Smooth muscle cell (in vitro differentiated cells): ENCODE measurements around the gene MYT1. TPM values are rescaled to one million over a fixed set of nuclear protein-coding genes. Genes with fewer than 3 reads are reported as not detected.
"Not testable (repeated sequence)": the region's sequence is repeated elsewhere in the genome, so short reads cannot be mapped to it uniquely, and the experiment has no call there.

Experiments used
- DNase-seq: peaks from one replicate; lab custom pipeline; 2025; ENCODE audit not compliant: unreplicated experiment; lab: John Stamatoyannopoulos, UW
- H2AFZ ChIP-seq: fragments of 200-600 bp; sonication (generic); 2 replicates; pipeline ENCODE4 v1.6.0; 2016; ENCODE audit warnings: antibody characterized with exemption, low read depth, mild to moderate bottlenecking
- H3F3A ChIP-seq: fragments of 200-600 bp; sonication (generic); 2 replicates; pipeline ENCODE4 v1.6.0; 2017; ENCODE audit warnings: antibody characterized with exemption, low read depth
- H3K27ac ChIP-seq: fragments of 200-600 bp; sonication (generic); 2 replicates; pipeline ENCODE4 v1.5.1; 2016; ENCODE audit warnings: low read depth, mild to moderate bottlenecking
- H3K27me3 ChIP-seq: fragments of 200-600 bp; sonication (generic); 2 replicates; pipeline ENCODE4 v1.6.1; 2016; ENCODE audit warnings: low read depth, mild to moderate bottlenecking
- H3K36me3 ChIP-seq: fragments of 200-600 bp; sonication (generic); 2 replicates; pipeline ENCODE4 v1.5.1; 2016; ENCODE audit warnings: low read depth
- H3K4me1 ChIP-seq: fragments of 200-600 bp; sonication (generic); 2 replicates; pipeline ENCODE4 v1.5.1; 2016; ENCODE audit warnings: low read depth
- H3K4me2 ChIP-seq: fragments of 200-600 bp; sonication (generic); 2 replicates; pipeline ENCODE4 v1.6.0; 2016; ENCODE audit warnings: mild to moderate bottlenecking
- H3K4me3 ChIP-seq: fragments of 200-600 bp; sonication (generic); 2 replicates; pipeline ENCODE4 v1.5.1; 2016; ENCODE audit warnings: mild to moderate bottlenecking
- H3K79me2 ChIP-seq: fragments of 200-600 bp; sonication (generic); 2 replicates; pipeline ENCODE4 v1.6.0; 2016; ENCODE audit warnings: low read depth, mild to moderate bottlenecking
- H3K9ac ChIP-seq: fragments of 200-600 bp; sonication (generic); 2 replicates; pipeline ENCODE4 v1.6.0; 2016; ENCODE audit warnings: low read depth
- H3K9me3 ChIP-seq: fragments of 200-600 bp; sonication (generic); replicated peaks from 2 replicates; pipeline ENCODE4 v1.5.1; 2016; ENCODE audit warnings: low read depth
- H4K20me1 ChIP-seq: fragments of 200-600 bp; sonication (generic); 2 replicates; pipeline ENCODE4 v1.6.0; 2016; ENCODE audit warnings: low read depth
- WGBS: methylation state at CpG from one replicate; pipeline ENCODE4 v1.1.7; 2016; ENCODE audit warnings: low lambda C conversion rate; 5-methylcytosine and 5-hydroxymethylcytosine counted together
- polyA plus RNA-seq: library from polyadenylated mRNA; unstranded; fragments of >200 nt; fragmentation: Nextera tagmentation; extraction: Ambion mirVana; gene quantifications from 2 replicates; pipeline ENCODE4 v1.2.1, GENCODE V29; 2016
- total RNA-seq: library from RNA; depleted of rRNA; stranded (reverse); fragments of >200 nt; gene quantifications from 2 replicates; pipeline ENCODE4 v1.2.3, GENCODE V29; 2014
- TF ChIP-seq, protein P1 (sequence below): fragments of 200-600 bp; sonication (generic); IDR thresholded peaks from 2 replicates; pipeline ENCODE4 v1.5.1; 2017; ENCODE audit warnings: borderline replicate concordance, mild to moderate bottlenecking, antibody characterized with exemption; ENCODE audit not compliant: insufficient read depth, poor library complexity, severe bottlenecking

The MYT1 gene
- total and polyA plus RNA-seq, 2 experiments from 2014 or later, result 0.09 TPM; not detected in 1

GRCh38 chr20:64121586-64121985, 42.7 kb upstream of the MYT1 start:
- H2AFZ ChIP-seq, result no peak overlapping the region
- H4K20me1 ChIP-seq, result no peaks in the 10 kb centered on the region
- no peak overlapping the region for H3K9ac ChIP-seq
- no peak overlapping the region for H3K4me2 ChIP-seq
- no peaks in the 10 kb centered on the region for H3K79me2 ChIP-seq
- H3K4me1 ChIP-seq, result no peaks in the 10 kb centered on the region
- H3K9me3 ChIP-seq, result no peaks in the 10 kb centered on the region
- 88% methylated on average over 12 of the region's 12 CpGs for WGBS
- H3K27me3 ChIP-seq, result peaks cover 30% of the 10 kb centered on the region
- no peak overlapping the region for H3K4me3 ChIP-seq
- no peak for DNase-seq
- TF ChIP-seq, protein P1, sequence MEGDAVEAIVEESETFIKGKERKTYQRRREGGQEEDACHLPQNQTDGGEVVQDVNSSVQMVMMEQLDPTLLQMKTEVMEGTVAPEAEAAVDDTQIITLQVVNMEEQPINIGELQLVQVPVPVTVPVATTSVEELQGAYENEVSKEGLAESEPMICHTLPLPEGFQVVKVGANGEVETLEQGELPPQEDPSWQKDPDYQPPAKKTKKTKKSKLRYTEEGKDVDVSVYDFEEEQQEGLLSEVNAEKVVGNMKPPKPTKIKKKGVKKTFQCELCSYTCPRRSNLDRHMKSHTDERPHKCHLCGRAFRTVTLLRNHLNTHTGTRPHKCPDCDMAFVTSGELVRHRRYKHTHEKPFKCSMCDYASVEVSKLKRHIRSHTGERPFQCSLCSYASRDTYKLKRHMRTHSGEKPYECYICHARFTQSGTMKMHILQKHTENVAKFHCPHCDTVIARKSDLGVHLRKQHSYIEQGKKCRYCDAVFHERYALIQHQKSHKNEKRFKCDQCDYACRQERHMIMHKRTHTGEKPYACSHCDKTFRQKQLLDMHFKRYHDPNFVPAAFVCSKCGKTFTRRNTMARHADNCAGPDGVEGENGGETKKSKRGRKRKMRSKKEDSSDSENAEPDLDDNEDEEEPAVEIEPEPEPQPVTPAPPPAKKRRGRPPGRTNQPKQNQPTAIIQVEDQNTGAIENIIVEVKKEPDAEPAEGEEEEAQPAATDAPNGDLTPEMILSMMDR, result no peak
- no peak overlapping the region for H3K27ac ChIP-seq
- H3K36me3 ChIP-seq, result no peaks in the 10 kb centered on the region
- H3F3A ChIP-seq, result no peaks in the 10 kb centered on the region

- H3K4me1 ChIP-seq, H3K9me3 ChIP-seq, H3K36me3 ChIP-seq, DNase-seq, H2AFZ ChIP-seq, H3K27ac ChIP-seq, H3K4me2 ChIP-seq, H3F3A ChIP-seq, H4K20me1 ChIP-seq, H3K9ac ChIP-seq, H3K79me2 ChIP-seq, H3K4me3 ChIP-seq: not testable (repeated sequence)
- peaks cover 30% of the 10 kb centered on the region for H3K27me3 ChIP-seq
- WGBS, result 87% methylated on average over 11 of the region's 11 CpGs
These were observed 41.3 kb upstream of the MYT1 start for GRCh38 chr20:64122927-64123326.

- not testable (repeated sequence) for H4K20me1 ChIP-seq, H3K9ac ChIP-seq, H3K79me2 ChIP-seq, H3K4me1 ChIP-seq, H3K9me3 ChIP-seq, H3K4me2 ChIP-seq, H3K4me3 ChIP-seq, H3K36me3 ChIP-seq, DNase-seq, H3K27ac ChIP-seq, H2AFZ ChIP-seq, H3F3A ChIP-seq
- WGBS, result 93% methylated on average over 11 of the region's 11 CpGs
- peaks cover 33% of the 10 kb centered on the region for H3K27me3 ChIP-seq
These were observed 40.7 kb upstream of the MYT1 start for GRCh38 chr20:64123517-64123916.

- Histone ChIP-seq H3K36me3 (no peaks in the 10 kb centered on the region), H3K27ac (no peak overlapping the region), H3F3A (no peaks in the 10 kb centered on the region), H2AFZ (no peak overlapping the region), H3K79me2 (no peaks in the 10 kb centered on the region), H3K4me1 (no peaks in the 10 kb centered on the region), H3K9ac (no peak overlapping the region), H3K4me2 (no peak overlapping the region), H3K4me3 (no peak overlapping the region), H3K9me3 (no peaks in the 10 kb centered on the region), H3K27me3 (peaks cover 7% of the 10 kb centered on the region), H4K20me1 (no peaks in the 10 kb centered on the region)
- TF ChIP-seq, protein P1, result no peak
- no peak for DNase-seq
- 91% methylated on average over 11 of the region's 11 CpGs for WGBS
These were observed 35.0 kb upstream of the MYT1 start for GRCh38 chr20:64129146-64129782.

GRCh38 chr20:64130271-64130670, 34.0 kb upstream of the MYT1 start:
- Histone ChIP-seq H3K4me3 (no peak overlapping the region), H3K36me3 (no peaks in the 10 kb centered on the region), H2AFZ (no peak overlapping the region), H3K4me2 (no peak overlapping the region), H3K9me3 (no peaks in the 10 kb centered on the region), H3F3A (no peaks in the 10 kb centered on the region), H3K27ac (no peak overlapping the region), H3K27me3 (peaks cover 4% of the 10 kb centered on the region), H4K20me1 (no peaks in the 10 kb centered on the region), H3K79me2 (no peaks in the 10 kb centered on the region), H3K4me1 (no peaks in the 10 kb centered on the region), H3K9ac (no peak overlapping the region)
- WGBS, result 92% methylated on average over 5 of the region's 5 CpGs
- TF ChIP-seq, protein P1, result no peak
- DNase-seq, result no peak
